Epithelial cell of esophagus (primary cell): ENCODE results near the gene AKAP13.
A peak's percentile ranks its signal among the peaks of the same experiment; 100 is the strongest.

Source experiments
- DNase-seq: peaks from one replicate; pipeline ENCODE4 v3.0.0; 2010; ENCODE audit warnings: low read depth
- H3K4me3 ChIP-seq: 2 replicates; pipeline ENCODE4 v1.5.1; 2011; ENCODE audit warnings: mild to moderate bottlenecking, low read length, control low read depth
- CTCF ChIP-seq: IDR thresholded peaks from 2 replicates; pipeline ENCODE4 v1.5.1; 2011; ENCODE audit warnings: low read depth, mild to moderate bottlenecking, low read length, control low read depth, inconsistent platforms; ENCODE audit not compliant: insufficient read depth; ENCODE audit errors: missing control alignments

AKAP13 gene

GRCh38 chr15:85417276-85417675 lies 36.9 kb downstream of the AKAP13 start:
- no peak for DNase-seq
- no peak for TF ChIP-seq CTCF
- H3K4me3 ChIP-seq, result no peak overlapping the region

DNA sequence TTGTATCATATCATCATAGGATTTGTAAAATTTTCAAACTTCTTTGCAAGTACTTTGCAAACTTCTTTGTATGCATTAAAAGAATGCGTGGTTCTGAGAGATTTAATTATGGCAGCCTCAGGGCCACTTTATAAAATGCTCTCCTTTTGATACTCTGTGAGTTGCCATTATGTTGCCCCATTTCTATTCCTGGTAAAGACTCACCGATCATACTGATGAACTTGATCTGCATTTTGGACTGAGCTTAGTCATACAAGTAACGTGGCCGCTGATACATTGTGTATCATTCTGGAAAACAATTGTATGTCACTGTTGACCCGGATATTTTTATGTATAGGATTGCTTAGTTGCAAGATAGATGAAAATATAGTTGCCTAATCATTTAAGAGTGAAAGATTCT lies 38.8 kb downstream of the AKAP13 start:
- H3K4me3 ChIP-seq, result no peak overlapping the region
- no peak for TF ChIP-seq CTCF
- DNase-seq, result peak; percentile 88

DNA sequence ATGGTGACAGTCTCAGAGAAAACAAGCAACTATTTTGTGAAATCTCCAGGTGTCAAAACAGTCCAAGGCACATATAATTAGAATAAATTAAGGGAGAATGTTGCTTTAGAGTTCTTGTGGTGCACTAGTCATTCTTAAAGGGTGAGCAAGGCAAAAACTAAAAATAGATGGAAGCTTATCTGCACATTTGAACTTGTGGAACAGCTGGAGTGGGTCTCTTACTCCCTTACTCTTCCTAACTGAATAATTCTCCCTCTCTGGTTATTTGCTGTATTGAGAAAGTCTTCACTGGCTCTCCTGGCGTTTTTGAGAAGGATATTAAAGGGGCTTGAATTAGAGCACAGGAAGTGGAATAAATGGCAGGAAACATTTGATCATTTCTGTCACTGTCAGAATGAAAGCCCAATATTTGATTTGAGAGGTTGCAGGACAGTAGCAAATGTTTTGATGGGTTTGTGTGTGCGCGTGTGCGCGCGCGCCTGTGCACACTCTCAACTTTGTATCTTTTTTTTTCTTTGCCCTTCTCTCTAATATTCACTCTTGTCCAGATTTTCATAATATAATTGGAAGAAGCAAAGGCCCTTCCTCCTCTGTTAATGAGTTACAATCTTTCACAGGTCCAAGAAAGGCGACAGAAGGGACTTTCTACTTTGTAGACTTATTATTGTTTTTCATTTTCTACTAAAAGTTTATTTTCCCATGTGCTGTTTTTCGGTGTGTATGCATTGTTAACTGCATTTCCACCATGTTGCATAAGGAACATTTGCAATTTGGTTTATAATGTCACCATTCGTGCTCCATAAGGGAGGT lies 40.9 kb downstream of the AKAP13 start:
- no peak overlapping the region for H3K4me3 ChIP-seq
- no peak for DNase-seq
- no peak for TF ChIP-seq CTCF

DNA sequence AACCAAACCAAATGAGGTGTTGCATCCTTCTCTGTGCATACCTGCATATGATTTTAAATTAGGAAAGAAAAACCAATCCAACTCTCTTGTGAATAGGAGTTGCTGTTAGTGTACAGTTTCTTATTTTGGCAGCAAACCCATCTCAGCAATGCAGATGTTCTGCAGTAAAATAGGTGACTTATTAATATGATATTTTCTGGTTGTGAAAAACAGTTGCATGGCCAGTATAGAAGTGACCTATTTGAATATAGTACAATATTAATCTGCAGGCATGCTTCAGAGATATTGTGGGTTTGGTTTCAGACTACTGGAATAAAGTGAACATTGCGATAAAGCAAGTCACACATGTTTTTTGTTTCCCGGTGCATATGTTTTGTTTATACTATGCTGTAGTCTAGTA lies 42.2 kb downstream of the AKAP13 start:
- no peak for DNase-seq
- no peak overlapping the region for H3K4me3 ChIP-seq
- no peak for TF ChIP-seq CTCF

DNA sequence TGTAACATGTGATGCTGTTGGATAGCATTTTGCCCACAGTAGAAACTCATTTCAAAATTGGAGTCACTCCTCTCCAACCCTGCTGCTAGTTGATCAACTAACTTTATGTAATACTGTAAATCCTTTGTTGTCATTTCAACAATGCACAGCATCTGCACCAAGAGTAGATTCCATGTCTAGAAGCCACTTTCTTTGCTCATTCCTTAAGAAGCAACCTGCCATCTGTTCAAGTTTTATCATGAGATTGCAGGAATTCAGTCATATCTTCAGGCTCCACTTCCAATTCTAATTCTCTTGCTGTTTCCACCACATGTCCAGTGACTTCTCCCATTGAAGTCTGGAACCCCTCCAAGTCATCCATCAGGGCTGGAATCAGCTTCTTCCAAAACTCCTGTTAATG lies 42.9 kb downstream of the AKAP13 start:
- no peak for TF ChIP-seq CTCF
- H3K4me3 ChIP-seq, result no peak overlapping the region
- DNase-seq, result no peak

- H3K4me3 ChIP-seq, result no peak overlapping the region
- DNase-seq, result no peak
- TF ChIP-seq CTCF, result no peak
Measured at GRCh38 chr15:85424154-85424553, 43.8 kb downstream of the AKAP13 start.

DNA sequence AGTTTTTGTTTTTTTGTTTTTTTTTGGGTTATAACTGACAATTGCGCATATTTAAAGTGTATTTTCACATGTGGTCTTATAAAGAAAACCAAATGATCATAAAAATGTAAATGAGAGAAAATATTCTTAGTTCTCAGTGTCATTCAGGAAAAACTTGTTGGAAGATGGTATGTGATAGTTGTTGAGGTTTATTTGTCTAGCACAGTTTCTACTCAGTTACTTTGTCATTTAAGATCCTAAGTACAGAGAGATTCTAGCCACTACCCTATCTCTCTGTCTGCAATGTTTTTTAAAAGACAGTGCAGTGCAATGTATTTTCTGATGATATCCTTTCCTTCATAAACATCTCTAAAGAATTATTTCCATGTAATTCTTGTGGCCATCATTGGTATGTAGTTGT lies 46.1 kb downstream of the AKAP13 start:
- no peak overlapping the region for H3K4me3 ChIP-seq
- DNase-seq, result no peak
- TF ChIP-seq CTCF, result no peak
